ENCODE results near the gene BGLAP.

Gene BGLAP

DNA sequence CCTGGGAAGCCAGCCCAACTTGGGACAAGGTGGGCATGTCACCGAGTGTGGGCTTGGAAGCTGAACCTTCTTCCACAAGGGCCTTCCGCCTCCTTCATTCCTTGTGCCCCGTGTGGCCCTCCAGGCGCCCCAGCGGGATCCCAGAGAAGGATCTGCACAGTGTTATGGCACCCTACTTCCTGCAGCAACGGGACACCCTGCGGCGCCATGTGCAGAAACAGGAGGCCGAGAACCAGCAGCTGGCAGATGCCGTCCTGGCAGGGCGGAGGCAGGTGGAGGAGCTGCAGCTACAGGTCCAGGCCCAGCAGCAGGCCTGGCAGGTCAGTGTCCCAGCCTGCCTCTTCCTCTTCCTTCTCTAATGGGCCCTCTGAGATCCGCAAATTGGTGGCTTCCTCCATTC is 5.8 kb upstream of the BGLAP start:
- no peaks in the 10 kb centered on the region for H3K4me1 ChIP-seq (ENCODE audit: control insufficient read depth, insufficient read depth, low read length)
- H3K9me3 ChIP-seq (ENCODE audit: control insufficient read depth, insufficient read depth, low read depth, low read length): no peaks in the 10 kb centered on the region
- H3K27ac ChIP-seq (ENCODE audit: extremely low read depth, low read depth, low read length): no peak overlapping the region
- POLR2A ChIA-PET: interaction anchor here (0.6 kb wide), 1 partner anchor 11 kb away, joined by 8 read pairs; no protein-coding TSS in a partner anchor
- no peak for TF ChIP-seq ZBTB10 (tag by site-specific recombination; IDR thresholded peaks at IDR 0.05)
- no peak for TF ChIP-seq ZNF132 (tag by site-specific recombination; IDR thresholded peaks at IDR 0.05; ENCODE audit: borderline replicate concordance)
- TF ChIP-seq ZIC2 (tag by site-specific recombination; IDR thresholded peaks at IDR 0.05): 0 out of 2 replicates have a peak, but pooled peaks have one; percentile 17
- CTCF ChIA-PET: no interaction called here
- peaks cover 14 to 43% of the 10 kb centered on the region in 2 experiments; a peak in 2 of 3 replicates for H3K36me3 ChIP-seq (ENCODE audit: control insufficient read depth in 2 of 2, insufficient read depth in 1 of 2, low read length in 2 of 2)
- H3K4me3 ChIP-seq (ENCODE audit: low read depth, low read length): no peak overlapping the region

GRCh38 chr1:156238248-156238647 is 3.7 kb upstream of the BGLAP start:
- POLR2A ChIA-PET: no interaction called here
- Histone ChIP-seq H3K27ac (ENCODE audit: extremely low read depth, low read depth, low read length) (no peak overlapping the region), H3K4me1 (ENCODE audit: control insufficient read depth, insufficient read depth, low read length) (no peaks in the 10 kb centered on the region), H3K4me3 (ENCODE audit: low read depth, low read length) (no peak overlapping the region), H3K36me3 (ENCODE audit: control insufficient read depth in 2 of 2, insufficient read depth in 1 of 2, low read length in 2 of 2) (peaks cover 14 to 43% of the 10 kb centered on the region in 2 experiments; a peak in 2 of 3 replicates), H3K9me3 (ENCODE audit: control insufficient read depth, insufficient read depth, low read depth, low read length) (no peaks in the 10 kb centered on the region)
- TF ChIP-seq ZNF530 (tag by site-specific recombination; IDR thresholded peaks at IDR 0.05; ENCODE audit: low read depth) (no peak), FEZF1 (tag by site-specific recombination; IDR thresholded peaks at IDR 0.05) (no peak), HOXA7 (CRISPR knock-in tag; IDR thresholded peaks at IDR 0.05; ENCODE audit: borderline replicate concordance) (no peak), ZBTB7A (tag by site-specific recombination; IDR thresholded peaks at IDR 0.05; ENCODE audit: low read depth) (no peak), ZNF768 (tag by site-specific recombination; IDR thresholded peaks at IDR 0.05) (no peak), ZBTB26 (tag by site-specific recombination; optimal IDR thresholded peaks at IDR 0.05) (no peak), ZBTB20 (tag by site-specific recombination; IDR thresholded peaks at IDR 0.05) (no peak), SCRT1 (tag by site-specific recombination; IDR thresholded peaks at IDR 0.05; ENCODE audit: borderline replicate concordance) (no peak), ZNF560 (tag by site-specific recombination; IDR thresholded peaks at IDR 0.05; ENCODE audit: borderline replicate concordance) (no peak), ZNF555 (tag by site-specific recombination; conservative IDR thresholded peaks at IDR 0.05) (no peak), ZSCAN23 (tag by site-specific recombination; IDR thresholded peaks at IDR 0.05) (no peak)
- TF ChIP-seq, protein P1, sequence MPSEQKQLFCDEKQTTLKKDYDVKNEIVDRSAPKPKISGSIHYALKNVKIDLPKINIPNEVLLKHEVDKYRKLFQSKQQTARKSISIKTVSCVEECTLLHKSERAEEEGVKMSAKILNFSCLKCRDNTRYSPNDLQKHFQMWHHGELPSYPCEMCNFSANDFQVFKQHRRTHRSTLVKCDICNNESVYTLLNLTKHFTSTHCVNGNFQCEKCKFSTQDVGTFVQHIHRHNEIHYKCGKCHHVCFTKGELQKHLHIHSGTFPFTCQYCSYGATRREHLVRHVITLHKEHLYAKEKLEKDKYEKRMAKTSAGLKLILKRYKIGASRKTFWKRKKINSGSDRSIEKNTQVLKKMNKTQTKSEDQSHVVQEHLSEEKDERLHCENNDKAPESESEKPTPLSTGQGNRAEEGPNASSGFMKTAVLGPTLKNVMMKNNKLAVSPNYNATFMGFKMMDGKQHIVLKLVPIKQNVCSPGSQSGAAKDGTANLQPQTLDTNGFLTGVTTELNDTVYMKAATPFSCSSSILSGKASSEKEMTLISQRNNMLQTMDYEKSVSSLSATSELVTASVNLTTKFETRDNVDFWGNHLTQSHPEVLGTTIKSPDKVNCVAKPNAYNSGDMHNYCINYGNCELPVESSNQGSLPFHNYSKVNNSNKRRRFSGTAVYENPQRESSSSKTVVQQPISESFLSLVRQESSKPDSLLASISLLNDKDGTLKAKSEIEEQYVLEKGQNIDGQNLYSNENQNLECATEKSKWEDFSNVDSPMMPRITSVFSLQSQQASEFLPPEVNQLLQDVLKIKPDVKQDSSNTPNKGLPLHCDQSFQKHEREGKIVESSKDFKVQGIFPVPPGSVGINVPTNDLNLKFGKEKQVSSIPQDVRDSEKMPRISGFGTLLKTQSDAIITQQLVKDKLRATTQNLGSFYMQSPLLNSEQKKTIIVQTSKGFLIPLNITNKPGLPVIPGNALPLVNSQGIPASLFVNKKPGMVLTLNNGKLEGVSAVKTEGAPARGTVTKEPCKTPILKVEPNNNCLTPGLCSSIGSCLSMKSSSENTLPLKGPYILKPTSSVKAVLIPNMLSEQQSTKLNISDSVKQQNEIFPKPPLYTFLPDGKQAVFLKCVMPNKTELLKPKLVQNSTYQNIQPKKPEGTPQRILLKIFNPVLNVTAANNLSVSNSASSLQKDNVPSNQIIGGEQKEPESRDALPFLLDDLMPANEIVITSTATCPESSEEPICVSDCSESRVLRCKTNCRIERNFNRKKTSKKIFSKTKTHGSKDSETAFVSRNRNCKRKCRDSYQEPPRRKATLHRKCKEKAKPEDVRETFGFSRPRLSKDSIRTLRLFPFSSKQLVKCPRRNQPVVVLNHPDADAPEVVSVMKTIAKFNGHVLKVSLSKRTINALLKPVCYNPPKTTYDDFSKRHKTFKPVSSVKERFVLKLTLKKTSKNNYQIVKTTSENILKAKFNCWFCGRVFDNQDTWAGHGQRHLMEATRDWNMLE (tag by site-specific recombination; conservative IDR thresholded peaks at IDR 0.05; ENCODE audit: low read depth): no peak
- TF ChIP-seq, protein P2, sequence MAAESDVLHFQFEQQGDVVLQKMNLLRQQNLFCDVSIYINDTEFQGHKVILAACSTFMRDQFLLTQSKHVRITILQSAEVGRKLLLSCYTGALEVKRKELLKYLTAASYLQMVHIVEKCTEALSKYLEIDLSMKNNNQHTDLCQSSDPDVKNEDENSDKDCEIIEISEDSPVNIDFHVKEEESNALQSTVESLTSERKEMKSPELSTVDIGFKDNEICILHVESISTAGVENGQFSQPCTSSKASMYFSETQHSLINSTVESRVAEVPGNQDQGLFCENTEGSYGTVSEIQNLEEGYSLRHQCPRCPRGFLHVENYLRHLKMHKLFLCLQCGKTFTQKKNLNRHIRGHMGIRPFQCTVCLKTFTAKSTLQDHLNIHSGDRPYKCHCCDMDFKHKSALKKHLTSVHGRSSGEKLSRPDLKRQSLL (tag by site-specific recombination; IDR thresholded peaks at IDR 0.05): no peak
- CTCF ChIA-PET: interaction anchor here (3.2 kb wide), 1 partner anchor 12 kb away, joined by 25 read pairs; no protein-coding TSS in a partner anchor

Data from HEK293 (cell line).